SK-MEL-5 (cell line): ENCODE data around the gene SLC5A12. TPM values are rescaled to one million over a fixed set of nuclear protein-coding genes. Genes with fewer than 3 reads are reported as not detected.
"Not testable (repeated sequence)": the region's sequence is repeated elsewhere in the genome, so short reads cannot be mapped to it uniquely, and the experiment has no call there.

Experiments
- DNase-seq: peaks from one replicate; pipeline ENCODE4 v3.0.0-alpha.2; 2016; ENCODE audit warnings: low read depth, low spot score
- in situ Hi-C: cut with HindIII; loops from 2 replicates; pipeline ENCODE4 v1.10.0; 2016; ENCODE audit warnings: low sequenced_read_pairs, high pct_unique_total_duplicates, low pct_unique_long_range_greater_than_20kb
- total RNA-seq: library from RNA; depleted of rRNA; stranded (reverse); fragments of >200 nt; shearing (Covaris generic); gene quantifications from 2 replicates; pipeline ENCODE4 v1.2.3, GENCODE V29; 2014

SLC5A12 gene
- total RNA-seq, 1 experiment from 2014 or later = not detected

DNA sequence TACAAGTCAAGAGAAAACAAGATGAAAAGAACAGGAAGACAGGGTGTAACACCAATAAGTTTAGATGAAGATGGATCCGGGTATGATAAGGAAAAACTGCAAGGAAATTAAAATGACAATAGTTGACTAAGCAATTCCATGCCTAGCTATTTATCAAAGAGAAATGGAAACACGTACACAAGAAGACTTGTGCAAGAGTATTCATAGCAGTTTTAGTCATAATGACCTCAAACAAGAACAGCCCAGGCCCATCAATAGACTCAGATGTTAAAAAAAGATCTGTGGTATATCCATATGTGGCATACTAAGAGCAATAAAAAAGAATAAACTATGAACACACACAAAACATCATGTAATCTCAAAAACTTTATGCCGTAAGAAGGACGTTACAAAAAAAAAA lies 33.2 kb downstream of the SLC5A12 start:
- in situ Hi-C loops = no loop called here
- no peak for DNase-seq

- no peak for DNase-seq
- in situ Hi-C loops = no loop called here
Measured at GRCh38 chr11:26687351-26687750, 34.5 kb downstream of the SLC5A12 start.

GRCh38 chr11:26677566-26677965 lies 44.3 kb downstream of the SLC5A12 start:
- in situ Hi-C loops = no loop called here
- no peak for DNase-seq

DNA sequence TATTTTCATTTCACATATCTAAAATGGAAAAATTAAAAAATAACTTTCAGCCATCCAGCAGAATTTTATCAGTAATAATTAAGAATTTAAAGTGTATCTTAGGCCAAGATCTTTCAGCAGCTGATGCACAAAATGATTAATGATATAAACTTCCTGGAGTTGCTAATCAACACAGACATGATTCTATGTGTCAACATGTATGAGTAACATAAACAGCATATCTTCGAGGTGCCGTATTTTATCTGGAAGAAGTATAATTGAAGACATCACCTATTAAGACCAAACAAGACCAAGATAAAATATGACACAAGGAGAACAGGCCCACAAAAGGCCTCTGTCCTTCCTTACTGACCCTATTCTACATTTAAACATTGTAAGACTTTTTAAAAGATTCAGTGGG lies 45.2 kb downstream of the SLC5A12 start:
- no peak for DNase-seq
- in situ Hi-C loops = no loop called here

DNA sequence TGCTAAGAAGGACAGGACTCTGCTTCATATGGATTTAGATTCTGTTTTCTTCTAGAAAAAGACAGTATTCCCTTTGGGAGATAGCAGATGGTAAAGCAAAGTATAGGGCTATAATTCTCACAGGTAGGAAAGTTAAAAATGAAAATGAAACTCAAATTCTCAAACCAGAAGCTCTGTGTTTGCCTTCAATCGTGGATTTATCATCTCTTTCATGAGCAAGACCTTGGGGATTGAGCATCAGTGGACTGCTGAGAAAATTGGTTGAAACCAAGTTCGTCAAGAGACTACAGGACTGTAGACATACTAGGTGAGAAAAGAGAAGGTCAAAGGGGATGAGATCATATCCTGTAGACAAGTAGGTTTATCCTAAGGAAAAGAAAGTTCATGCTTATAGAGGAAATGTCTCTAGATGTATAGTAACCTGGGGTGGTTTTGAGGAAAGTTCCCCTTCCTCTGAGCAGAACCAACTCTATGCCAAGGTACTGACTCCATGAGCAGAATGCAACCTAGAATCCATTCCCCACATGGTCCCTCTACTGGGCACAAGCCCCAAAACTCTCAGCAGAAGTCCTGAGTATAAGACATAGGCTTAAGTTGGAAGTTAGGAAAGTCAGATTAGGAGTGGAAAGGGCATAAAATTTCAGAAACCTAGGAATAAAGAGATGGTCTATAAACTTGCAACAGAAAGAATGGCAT lies 46.5 kb downstream of the SLC5A12 start:
- in situ Hi-C loops = no loop called here
- DNase-seq = no peak

- in situ Hi-C loops = no loop called here
- DNase-seq = no peak
Measured at GRCh38 chr11:26665946-26666345, 55.9 kb downstream of the SLC5A12 start.

DNA sequence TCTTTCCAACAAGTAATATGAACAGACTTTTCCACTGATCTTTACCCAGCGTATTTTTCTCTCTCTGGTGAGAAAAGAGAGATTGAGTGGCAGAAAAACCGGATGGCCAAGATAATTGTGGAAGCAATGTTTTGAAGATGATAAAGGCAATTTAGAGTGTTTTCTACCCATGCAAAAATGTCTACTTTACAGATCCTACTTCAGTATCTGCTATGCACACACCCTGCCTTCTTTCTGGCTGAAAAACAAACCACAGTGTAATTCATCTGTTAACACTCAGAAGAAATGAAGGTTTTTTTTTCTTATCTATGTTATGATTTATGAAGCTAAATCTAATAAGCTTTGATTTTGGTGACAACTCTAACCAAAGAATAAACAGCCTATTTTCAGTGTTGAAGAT lies 56.8 kb downstream of the SLC5A12 start:
- DNase-seq = no peak
- in situ Hi-C loops = no loop called here

- in situ Hi-C loops = no loop called here
- DNase-seq = no peak
Measured at GRCh38 chr11:26662916-26663315, 58.9 kb downstream of the SLC5A12 start.

DNA sequence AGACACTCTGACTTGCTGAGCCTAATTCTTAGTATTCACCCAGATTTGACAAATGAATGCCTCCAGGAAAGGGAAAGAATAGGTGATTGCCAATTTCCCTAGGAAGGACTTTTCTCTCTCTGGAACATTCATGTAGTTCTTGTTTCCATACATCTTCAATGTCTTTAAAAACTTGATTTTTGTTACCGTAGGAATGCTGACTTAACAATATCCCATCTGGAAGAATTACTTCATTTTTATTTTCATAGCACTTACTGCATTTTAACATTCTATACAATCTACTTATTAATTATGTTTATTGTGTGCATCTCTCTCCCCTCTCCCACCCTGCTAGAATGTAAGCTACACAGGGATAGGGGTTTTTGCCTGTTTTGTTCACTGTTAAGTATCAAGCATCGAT lies 66.6 kb downstream of the SLC5A12 start:
- in situ Hi-C loops = no loop called here
- no peak for DNase-seq

- no peak for DNase-seq
- in situ Hi-C loops = no loop called here
Measured at GRCh38 chr11:26651916-26652315, 69.9 kb downstream of the SLC5A12 start.

- in situ Hi-C loops = no loop called here
- peak; percentile 85 for DNase-seq
Measured at GRCh38 chr11:26649884-26650283, 72.0 kb downstream of the SLC5A12 start.

GRCh38 chr11:26643314-26643713 lies 78.5 kb downstream of the SLC5A12 start:
- DNase-seq, in situ Hi-C loops: not testable (repeated sequence)

- in situ Hi-C loops = no loop called here
- DNase-seq = no peak
Measured at GRCh38 chr11:26632691-26633159, 89.1 kb downstream of the SLC5A12 start.

DNA sequence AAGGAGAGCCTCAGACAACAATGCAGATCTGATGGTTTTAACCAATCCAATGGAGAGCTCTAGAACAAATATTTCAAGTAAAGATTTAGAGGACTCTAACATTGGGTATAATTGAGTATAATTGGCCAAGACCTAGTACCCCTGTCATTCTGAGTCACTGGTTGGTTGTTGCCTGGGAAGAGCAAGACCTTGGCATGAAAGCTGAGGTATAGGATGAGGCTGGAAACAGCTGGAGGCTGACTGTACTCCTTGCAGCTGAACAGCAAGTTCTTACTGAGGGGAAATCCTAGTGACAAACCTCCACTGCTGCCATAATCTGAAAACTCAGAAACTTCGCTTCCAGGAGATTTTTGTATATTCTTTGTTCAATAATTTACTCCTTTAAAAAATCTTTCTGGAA lies 95.5 kb downstream of the SLC5A12 start:
- in situ Hi-C loops = no loop called here
- DNase-seq = no peak

- in situ Hi-C loops = no loop called here
- DNase-seq = no peak
Measured at GRCh38 chr11:26623076-26623659, 98.7 kb downstream of the SLC5A12 start.

DNA sequence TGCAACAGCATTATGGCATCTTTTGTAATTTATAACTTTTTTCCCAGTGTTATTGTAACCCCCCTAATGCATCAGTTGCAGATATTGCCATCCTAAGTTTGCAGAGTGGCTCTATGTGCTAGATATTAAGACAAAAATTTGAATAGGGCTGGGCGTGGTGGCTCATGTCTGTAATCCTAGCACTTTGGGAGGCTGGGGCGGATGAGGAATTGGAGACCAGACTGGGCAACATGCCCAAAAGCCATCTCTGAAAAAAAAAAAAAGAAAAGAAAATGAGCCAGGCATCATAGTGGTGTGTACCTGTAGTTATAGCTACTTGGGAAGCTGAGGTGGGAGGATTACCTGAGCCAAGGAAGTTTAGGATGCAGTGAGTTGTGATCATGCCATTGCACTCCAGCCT lies 99.7 kb downstream of the SLC5A12 start:
- DNase-seq = no peak
- in situ Hi-C loops = no loop called here

GRCh38 chr11:26621132-26621531 lies 100.7 kb downstream of the SLC5A12 start:
- in situ Hi-C loops = no loop called here
- DNase-seq = no peak

- in situ Hi-C loops = no loop called here
- DNase-seq = no peak
Measured at GRCh38 chr11:26620282-26621045, 101.4 kb downstream of the SLC5A12 start.

GRCh38 chr11:26618441-26618840 lies 103.4 kb downstream of the SLC5A12 start:
- no peak for DNase-seq
- in situ Hi-C loops = no loop called here
